Thymus (tissue), 14 donors: ENCODE data around the gene FAM43B. TPM values are rescaled to one million over a fixed set of nuclear protein-coding genes. Genes with fewer than 3 reads are reported as not detected.
A peak's percentile ranks its signal among the peaks of the same experiment; 100 is the strongest.
"Not testable (repeated sequence)": the region's sequence is repeated elsewhere in the genome, so short reads cannot be mapped to it uniquely, and the experiment has no call there.

Experiments
- DNase-seq, 9 donors: peaks; one replicate each; pipeline ENCODE4 v3.0.0-alpha.2; 2013; ENCODE audit warnings: low spot score in 9 of 9, low read depth in 6 of 9, missing footprints in 1 of 9
- H3K27ac ChIP-seq, 2 donors: one replicate each; pipeline ENCODE4 v1.5.1; 2013; ENCODE audit warnings: control low read depth in 1 of 2, low read depth in 1 of 2, low read length in 1 of 2, mild to moderate bottlenecking in 1 of 2, moderate library complexity in 1 of 2
- H3K27me3 ChIP-seq, 2 donors: one replicate each; pipeline ENCODE4 v1.5.1; 2013; ENCODE audit warnings: low read length in 1 of 2; ENCODE audit not compliant: control insufficient read depth in 2 of 2, insufficient read depth in 1 of 2
- H3K36me3 ChIP-seq, 2 donors: one replicate each; pipeline ENCODE4 v1.5.1; 2013; ENCODE audit warnings: low read length in 1 of 2, mild to moderate bottlenecking in 1 of 2, moderate library complexity in 1 of 2; ENCODE audit not compliant: control insufficient read depth in 2 of 2, insufficient read depth in 2 of 2
- H3K4me1 ChIP-seq, 2 donors: one replicate each; pipeline ENCODE4 v1.5.1; 2013; ENCODE audit warnings: low read length in 2 of 2; ENCODE audit not compliant: control insufficient read depth in 2 of 2, insufficient read depth in 2 of 2
- H3K4me3 ChIP-seq, 2 donors: one replicate each; pipeline ENCODE4 v1.5.1; 2013; ENCODE audit warnings: low read length in 2 of 2, control low read depth in 1 of 2, mild to moderate bottlenecking in 1 of 2
- H3K9me3 ChIP-seq, 2 donors: one replicate each; pipeline ENCODE4 v1.5.1; 2013; ENCODE audit warnings: low read length in 1 of 2, mild to moderate bottlenecking in 1 of 2; ENCODE audit not compliant: control insufficient read depth in 2 of 2, insufficient read depth in 1 of 2
- WGBS: extraction: QIAGEN DNeasy Blood & Tissue Kit; methylation state at CpG from one replicate; pipeline ENCODE4 v1.1.7; 2013; 5-methylcytosine and 5-hydroxymethylcytosine counted together
- long read RNA-seq, 10 donors: transcript quantifications; one replicate each; lab custom pipeline, GENCODE V29; 2026
- polyA plus RNA-seq: library from polyadenylated mRNA; stranded (reverse); fragments of 200-250 nt; gene quantifications from one replicate; pipeline ENCODE4 v1.2.3, GENCODE V29; 2013
- total RNA-seq: library from RNA; stranded (reverse); fragments of 120-200 nt; gene quantifications from one replicate; pipeline ENCODE4 v1.2.4, GENCODE V29; 2013
- donor health status: healthy.

FAM43B gene, protein sequence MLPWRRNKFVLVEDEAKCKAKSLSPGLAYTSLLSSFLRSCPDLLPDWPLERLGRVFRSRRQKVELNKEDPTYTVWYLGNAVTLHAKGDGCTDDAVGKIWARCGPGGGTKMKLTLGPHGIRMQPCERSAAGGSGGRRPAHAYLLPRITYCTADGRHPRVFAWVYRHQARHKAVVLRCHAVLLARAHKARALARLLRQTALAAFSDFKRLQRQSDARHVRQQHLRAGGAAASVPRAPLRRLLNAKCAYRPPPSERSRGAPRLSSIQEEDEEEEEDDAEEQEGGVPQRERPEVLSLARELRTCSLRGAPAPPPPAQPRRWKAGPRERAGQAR
- total RNA-seq, result 0.09 TPM
- polyA plus RNA-seq, result 0.32 TPM
- long read RNA-seq, donor 1, result 0 reads
- long read RNA-seq, donor 2, result 0 reads
- long read RNA-seq, donor 3, result 0 reads
- long read RNA-seq, donor 4, result 0 reads
- long read RNA-seq, donor 5, partial matches to known transcripts, result 0 of 2 reads
- long read RNA-seq, donor 5, other reads (novel, unspliced or antisense), result 0 of 2 reads
- long read RNA-seq, donor 6, result 0 reads
- long read RNA-seq, donor 7, result 0 reads
- long read RNA-seq, donor 8, partial matches to known transcripts, result 0 of 1 reads
- long read RNA-seq, donor 8, other reads (novel, unspliced or antisense), result 0 of 1 reads
- long read RNA-seq, donor 9, result 0 reads
- long read RNA-seq, donor 10, partial matches to known transcripts, result 0 of 1 reads
- long read RNA-seq, donor 10, other reads (novel, unspliced or antisense), result 0 of 1 reads

DNA sequence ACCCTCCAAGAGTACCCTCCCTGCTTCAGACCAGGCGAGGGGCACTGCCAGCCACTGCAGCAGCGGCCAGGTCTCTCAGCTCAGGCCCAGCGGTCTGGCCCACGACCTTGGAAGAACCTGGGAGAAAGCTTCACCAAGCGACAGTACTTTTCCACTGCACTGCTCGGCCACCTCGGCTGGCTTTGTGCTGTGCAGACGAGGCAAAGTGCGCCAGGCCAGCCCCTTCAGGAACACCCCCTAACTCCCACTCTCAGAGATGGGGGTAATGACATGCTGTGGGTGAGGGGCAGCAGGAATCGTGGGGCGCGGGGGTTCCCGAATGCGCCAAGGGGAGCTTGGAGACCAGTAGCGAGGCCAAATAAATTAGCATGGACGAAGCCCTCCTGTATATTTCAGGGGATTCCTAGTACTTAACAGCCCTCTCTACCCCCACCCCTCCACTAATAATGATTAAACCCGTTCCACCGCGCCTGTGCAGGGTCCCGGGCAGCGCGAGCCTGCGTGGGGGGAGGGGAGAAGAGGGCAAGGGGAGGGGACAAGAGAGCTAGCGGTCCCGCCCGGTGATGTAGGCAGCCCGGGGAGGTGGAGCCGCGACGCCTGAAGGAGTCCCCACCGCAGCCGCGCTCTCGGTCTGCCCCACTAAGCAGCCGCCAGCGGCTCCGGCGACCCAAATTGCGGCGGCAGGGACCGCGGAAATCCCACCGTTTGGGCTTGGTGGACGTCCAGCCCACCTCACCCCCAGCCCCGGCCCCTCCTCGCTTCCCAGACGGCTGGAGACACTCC lies at the start of gene FAM43B:
Gene FAM43B, plus strand, starts transcription at position 629 of the 783 bp plus-strand sequence. CDS start 401 bp downstream, outside the sequence.
- no peaks in the 10 kb centered on the region for H3K4me1 ChIP-seq
- H3K27ac ChIP-seq, result no peak within 1 kb of the TSS
- no peaks in the 10 kb centered on the region for H3K9me3 ChIP-seq
- no peak for DNase-seq
- 5% methylated on average over 47 of the region's 47 CpGs for WGBS
- H3K27me3 ChIP-seq, result peaks cover 45 to 74% of the 10 kb centered on the region in 2 donors
- no peak within 1 kb of the TSS for H3K4me3 ChIP-seq
- H3K36me3 ChIP-seq, result no peaks in the 10 kb centered on the region

DNA sequence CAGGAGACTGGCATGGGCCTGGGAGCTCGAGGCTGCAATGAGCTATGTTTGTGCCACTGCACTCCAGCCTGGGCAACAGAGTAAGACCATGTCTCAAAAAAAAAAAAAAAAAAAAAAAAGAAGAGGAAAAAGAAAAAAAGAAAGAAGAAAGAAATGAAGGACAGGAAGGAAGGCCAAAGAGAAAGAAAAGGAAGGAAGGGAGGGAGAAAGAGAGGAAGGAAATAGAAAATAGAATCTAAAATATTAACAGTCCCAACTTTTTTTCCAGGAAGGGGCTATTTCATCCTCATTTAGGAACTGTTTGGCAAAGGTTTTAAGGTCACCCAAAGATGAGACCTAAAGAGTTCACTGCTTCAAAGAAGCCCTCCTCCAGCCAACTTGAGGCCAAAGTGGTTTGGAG lies 46.9 kb upstream of the FAM43B start:
- 93% methylated on average over 1 of the region's 1 CpG for WGBS
- Histone ChIP-seq H3K27ac (no peak overlapping the region), H3K4me3 (no peak overlapping the region), H3K27me3 (peaks cover 0 to under 1% of the 10 kb centered on the region in 2 donors), H3K9me3 (no peaks in the 10 kb centered on the region), H3K4me1 (peaks cover 10 to 14% of the 10 kb centered on the region in 2 donors), H3K36me3 (peaks cover 16 to 21% of the 10 kb centered on the region in 2 donors)
- DNase-seq, result no peak

GRCh38 chr1:20507248-20507563 lies 45.2 kb upstream of the FAM43B start:
- Histone ChIP-seq H3K27ac (no peak overlapping the region), H3K4me3 (peak overlapping the region; percentile 69 to 94), H3K27me3 (peaks cover 2% of the 10 kb centered on the region in 2 donors), H3K36me3 (peaks cover under 1 to 4% of the 10 kb centered on the region in 2 donors), H3K9me3 (no peaks in the 10 kb centered on the region), H3K4me1 (peaks cover 10 to 14% of the 10 kb centered on the region in 2 donors)
- no peak for DNase-seq
- 57% methylated on average over 5 of the region's 5 CpGs for WGBS

DNA sequence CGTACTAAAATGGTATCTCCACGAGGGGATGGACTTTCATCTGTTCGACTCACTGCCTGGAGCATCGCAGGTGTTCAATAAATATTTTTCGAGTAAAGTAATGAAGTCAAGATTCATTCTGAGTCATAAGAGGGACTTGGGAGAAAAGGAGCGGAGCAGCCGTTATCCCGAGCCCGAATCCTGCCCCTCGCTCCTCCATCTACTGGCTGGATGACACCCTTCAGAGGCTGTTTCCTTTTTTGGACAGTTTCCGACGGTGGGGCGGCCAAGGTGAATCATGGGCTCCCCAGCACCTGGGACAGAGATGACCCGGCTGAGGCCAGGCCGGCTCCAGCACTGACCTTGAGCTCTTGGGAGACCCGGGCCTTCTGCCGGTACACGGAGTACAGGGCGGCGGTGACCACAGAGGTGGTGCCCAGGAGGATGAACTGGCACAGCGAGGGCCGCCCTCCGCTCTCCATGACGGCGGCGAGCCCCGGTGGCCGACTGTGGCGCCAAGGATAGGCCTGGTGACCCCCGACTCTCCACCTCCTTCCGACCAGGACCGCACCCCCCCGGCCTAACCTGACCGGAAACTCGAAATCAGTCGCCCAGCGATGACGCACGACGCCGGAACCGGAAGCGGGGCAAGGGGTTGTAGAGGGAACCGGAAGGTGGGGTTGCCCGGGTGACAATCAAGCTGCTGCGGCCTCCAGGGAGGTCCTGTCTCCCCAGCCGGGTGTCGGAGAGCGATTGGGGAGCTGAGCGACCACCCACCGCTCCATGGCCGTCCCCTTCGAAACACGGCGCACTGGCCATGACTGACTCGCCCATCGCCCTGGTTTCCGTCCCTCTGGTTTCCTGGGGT lies 44.6 kb upstream of the FAM43B start, which contains the start of gene MUL1:
Gene MUL1, minus strand, starts transcription at position 588 of the 847 bp plus-strand sequence. Its CDS starts 127 bp downstream, at position 461.
- 2% methylated on average over 58 of the region's 58 CpGs for WGBS

DNA sequence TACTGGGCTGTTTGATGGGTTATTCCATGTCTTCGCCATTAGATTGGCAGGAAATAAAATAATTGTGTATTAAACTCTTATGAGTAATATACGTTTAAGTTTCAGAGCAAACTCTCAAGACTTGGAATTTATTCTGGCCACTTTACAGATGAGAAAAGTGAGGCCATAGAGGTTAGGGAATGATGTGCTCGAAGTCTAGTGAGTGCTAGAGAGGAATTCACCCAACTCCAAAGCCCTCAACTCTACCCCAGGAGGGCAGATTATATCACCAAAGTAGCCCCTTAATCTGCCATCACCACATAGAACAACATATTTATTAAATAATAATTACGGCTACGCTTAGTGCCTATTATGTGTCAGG lies 44.0 kb upstream of the FAM43B start:
- Histone ChIP-seq H3K27ac (no peak overlapping the region), H3K4me3 (peak overlapping the region; percentile 69 to 94), H3K9me3 (no peaks in the 10 kb centered on the region), H3K4me1 (peaks cover 10 to 14% of the 10 kb centered on the region in 2 donors), H3K36me3 (peaks cover 0 to 3% of the 10 kb centered on the region in 2 donors), H3K27me3 (peaks cover 2% of the 10 kb centered on the region in 2 donors)
- DNase-seq, result no peak
- 67% methylated on average over 5 of the region's 5 CpGs for WGBS

More for the DNA sequence above, 44.6 kb upstream of the FAM43B start, which contains the start of gene MUL1:
- DNase-seq, result peak; percentile 73 to 92 (median 83)
- Histone ChIP-seq H3K4me3 (peak within 1 kb of the TSS; percentile 69 to 94), H3K27ac (peak within 1 kb of the TSS; percentile 35 to 83), H3K9me3 (no peaks in the 10 kb centered on the region), H3K4me1 (peaks cover 10 to 14% of the 10 kb centered on the region in 2 donors), H3K27me3 (peaks cover 2% of the 10 kb centered on the region in 2 donors), H3K36me3 (peaks cover 0 to 3% of the 10 kb centered on the region in 2 donors)

DNA sequence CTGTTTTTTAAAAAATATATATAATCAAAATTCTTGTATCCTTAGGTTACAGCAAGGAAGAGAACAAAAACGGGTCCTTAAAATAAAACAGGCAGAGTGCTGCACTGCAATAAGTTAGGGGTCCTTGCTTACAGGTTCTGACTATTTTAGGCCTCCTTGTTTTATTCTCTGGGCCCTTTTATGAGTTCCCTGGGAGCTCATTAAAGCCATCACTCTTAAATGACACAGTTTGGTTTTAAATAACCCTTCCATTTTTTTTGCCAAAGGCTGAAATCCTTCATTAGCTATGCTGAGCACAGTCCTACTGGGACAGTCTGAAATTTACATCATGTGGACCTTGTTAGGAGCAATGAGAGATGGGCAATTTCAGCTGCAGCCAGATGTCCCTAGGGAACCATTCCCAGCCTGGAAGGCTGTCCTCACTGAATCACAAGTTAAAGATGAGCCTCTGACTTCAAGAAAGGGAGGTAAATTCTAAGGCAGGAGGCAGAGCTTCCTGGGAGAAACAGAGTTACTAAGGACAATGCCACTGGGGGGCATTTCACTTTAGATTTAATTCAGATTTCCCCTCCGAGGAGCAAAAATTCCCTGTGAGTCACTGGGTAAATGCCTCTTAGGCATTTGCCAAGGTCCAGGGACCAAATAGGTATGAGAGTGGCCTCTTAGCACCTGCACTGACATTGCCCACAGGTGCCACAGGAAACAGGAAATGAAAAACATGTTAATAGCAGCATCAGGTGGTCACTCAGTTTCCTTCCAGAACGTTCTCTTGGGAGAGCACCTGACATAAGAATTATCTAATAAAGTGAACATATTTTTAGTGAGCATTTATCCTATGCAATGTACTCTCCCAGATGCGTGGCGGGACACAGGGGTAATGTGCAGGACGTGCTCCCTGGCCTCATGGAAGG lies 40.6 kb upstream of the FAM43B start:
- no peak for DNase-seq
- WGBS, result 67% methylated on average over 6 of the region's 6 CpGs

DNA sequence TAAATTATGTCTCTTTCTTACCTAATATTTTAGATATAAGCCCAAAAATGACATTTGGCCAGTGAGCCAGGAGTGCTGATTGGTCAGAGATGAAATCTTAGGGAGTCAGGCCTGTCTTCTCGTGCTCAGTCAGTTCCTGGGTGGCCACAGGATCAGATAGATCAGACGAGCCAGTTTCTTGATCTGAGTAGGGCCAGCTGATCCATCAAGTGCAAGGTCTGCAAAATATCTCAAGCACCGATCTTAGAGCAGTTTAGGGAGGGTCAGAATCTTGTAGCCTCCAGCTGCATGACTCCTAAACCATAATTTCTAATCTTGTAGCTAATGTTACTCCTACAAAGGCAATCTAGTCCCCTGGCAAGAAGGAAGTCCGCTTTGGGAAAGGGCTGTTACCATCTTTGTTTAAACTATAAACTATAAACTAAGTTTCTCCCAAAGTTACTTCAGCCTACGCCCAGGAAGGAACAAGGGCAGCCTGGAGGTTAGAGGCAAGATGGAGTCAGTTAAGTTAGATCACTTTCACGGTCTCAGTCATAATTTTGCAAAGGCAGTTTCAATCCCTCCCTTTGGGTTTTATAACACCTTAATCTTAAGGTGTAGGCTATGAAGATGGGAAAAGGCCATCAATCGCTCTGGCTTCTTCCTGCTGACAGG lies 32.6 kb upstream of the FAM43B start:
- 76% methylated on average over 7 of the region's 7 CpGs for WGBS
- not testable (repeated sequence) for H3K4me3 ChIP-seq, H3K27ac ChIP-seq, H3K4me1 ChIP-seq, DNase-seq, H3K27me3 ChIP-seq, H3K36me3 ChIP-seq, H3K9me3 ChIP-seq

More for the DNA sequence above, 40.6 kb upstream of the FAM43B start:
- Histone ChIP-seq H3K4me1 (peaks cover 5 to 6% of the 10 kb centered on the region in 2 donors), H3K36me3 (no peaks in the 10 kb centered on the region), H3K27me3 (peaks cover 2% of the 10 kb centered on the region in 2 donors), H3K4me3 (no peak overlapping the region), H3K9me3 (no peaks in the 10 kb centered on the region), H3K27ac (no peak overlapping the region)
